ENCODE measurements around the gene SPSB2.
"Not testable (repeated sequence)": the region's sequence is repeated elsewhere in the genome, so short reads cannot be mapped to it uniquely, and the experiment has no call there.

Gene SPSB2

DNA sequence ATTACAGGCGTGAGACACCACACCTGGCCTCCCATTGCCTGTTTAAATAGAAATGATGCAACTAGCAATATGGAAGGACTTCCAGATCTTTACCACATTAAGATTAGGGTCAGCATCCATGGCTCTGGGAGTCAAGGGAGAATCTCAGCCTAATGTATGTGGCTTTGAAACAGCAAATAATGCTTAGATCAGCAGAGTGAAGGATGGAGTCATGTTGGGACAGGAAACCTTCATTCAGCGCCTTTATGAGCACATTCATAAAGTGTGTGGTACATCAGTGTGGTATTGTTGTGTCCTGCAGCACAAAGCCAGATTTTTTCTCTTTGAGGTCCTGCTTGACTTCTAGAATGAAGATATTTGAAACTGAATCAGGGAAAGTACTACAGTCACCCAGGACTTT, 15.3 kb upstream of the SPSB2 start:
- no peak for TF ChIP-seq ZNF274 (IDR thresholded peaks at IDR 0.05; ENCODE audit: low read depth, low read length)
- no peak overlapping the region for H3K4me3 ChIP-seq (ENCODE audit: low read length)

DNA sequence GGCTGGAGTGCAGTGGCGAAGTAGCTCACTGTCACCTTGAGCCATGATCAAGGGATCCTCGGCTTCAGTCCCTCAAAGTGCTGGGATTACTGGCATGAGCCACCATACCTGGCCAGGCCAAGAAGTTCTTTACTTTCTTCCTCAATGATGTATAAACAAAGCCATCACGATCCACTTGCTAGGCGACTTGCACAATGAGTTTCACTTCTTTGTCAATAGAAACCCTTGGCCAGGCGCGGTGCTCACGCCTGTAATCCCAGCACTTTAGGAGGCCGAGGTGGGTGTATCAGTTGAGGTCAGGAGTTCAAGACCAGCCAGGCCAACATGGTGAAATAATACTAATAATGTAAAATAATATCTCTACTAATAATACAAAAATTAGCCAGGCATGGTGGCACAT, 14.4 kb upstream of the SPSB2 start:
- H3K4me3 ChIP-seq (ENCODE audit: low read length): no peak overlapping the region
- no peak for TF ChIP-seq ZNF274 (IDR thresholded peaks at IDR 0.05; ENCODE audit: low read depth, low read length)

DNA sequence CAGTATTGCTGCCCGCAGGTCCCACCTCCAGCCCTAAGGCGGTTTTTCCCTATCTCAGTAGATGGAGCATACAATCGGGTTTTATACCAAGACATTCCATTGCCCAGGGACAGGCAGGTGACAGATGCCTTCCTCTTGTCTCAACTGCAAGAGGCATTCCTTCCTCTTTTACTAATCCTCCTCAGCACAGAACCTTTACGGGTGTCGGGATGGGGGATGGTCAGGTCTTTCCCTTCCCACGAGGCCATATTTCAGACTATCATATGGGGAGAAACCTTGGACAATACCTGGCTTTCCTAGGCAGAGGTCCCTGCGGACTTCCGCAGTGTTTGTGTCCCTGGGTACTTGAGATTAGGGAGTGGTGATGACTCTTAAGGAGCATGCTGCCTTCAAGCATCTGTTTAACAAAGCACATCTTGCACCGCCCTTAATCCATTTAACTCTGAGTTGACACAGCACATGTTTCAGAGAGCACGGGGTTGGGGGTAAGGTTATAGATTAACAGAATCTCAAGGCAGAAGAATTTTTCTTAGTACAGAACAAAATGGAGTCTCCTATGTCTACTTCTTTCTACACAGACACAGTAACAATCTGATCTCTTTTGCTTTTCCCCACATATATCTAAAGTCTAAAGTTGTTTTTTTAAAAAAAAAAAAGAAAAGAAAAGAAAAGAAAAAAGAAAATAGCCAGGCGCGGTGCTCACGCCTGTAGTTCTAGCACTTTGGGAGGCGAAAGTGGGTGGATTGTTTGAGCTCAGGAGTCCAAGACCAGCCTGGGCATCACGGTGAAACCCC, 13.3 kb upstream of the SPSB2 start:
- H3K4me3 ChIP-seq (ENCODE audit: low read length): not testable (repeated sequence)

DNA sequence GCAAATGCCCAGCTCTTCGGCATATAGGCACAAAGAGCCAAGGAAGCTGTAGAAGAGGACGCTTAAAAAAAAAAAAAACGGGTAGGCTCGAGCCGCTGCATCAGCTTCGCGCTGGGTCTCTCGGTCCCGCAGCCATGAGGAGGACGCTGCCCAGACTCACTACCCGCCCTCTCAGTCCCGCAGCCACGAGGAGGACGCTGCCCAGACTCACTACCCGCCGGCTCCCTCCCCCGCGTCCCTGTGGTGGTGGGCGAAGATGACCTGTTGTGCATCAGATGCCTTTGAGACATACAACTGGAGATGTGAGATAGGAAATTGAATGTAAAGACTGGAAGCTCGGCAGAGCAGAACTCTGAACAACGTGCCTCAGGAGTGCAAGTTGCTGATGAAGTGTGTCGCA, 11.4 kb upstream of the SPSB2 start:
- TF ChIP-seq ZNF274 (IDR thresholded peaks at IDR 0.05; ENCODE audit: low read depth, low read length): no peak

DNA sequence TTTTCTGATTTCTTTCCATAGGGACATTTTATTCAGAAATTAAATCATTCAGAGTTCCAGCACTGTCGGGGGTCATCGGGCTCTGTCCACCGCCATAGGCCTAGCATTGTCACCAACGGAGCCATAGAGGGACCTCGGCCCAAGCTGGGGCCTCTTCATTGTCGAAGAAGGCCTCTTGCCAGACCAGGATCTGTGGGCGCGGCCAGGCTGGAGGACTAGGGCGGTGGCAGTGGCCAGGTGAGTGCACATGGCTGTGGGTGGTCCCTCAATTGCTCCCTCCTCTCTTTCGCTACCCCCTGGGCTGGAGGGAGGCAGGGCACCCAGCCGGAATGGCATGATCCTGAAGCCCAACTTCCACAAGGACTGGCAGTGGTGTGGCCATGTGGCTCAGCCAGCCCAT, 10.6 kb upstream of the SPSB2 start:
- TF ChIP-seq ZNF274 (IDR thresholded peaks at IDR 0.05; ENCODE audit: low read depth, low read length): no peak
- H3K4me3 ChIP-seq (ENCODE audit: low read length): no peak overlapping the region

More for the DNA sequence above, 11.4 kb upstream of the SPSB2 start:
- H3K4me3 ChIP-seq (ENCODE audit: low read length): no peak overlapping the region

DNA sequence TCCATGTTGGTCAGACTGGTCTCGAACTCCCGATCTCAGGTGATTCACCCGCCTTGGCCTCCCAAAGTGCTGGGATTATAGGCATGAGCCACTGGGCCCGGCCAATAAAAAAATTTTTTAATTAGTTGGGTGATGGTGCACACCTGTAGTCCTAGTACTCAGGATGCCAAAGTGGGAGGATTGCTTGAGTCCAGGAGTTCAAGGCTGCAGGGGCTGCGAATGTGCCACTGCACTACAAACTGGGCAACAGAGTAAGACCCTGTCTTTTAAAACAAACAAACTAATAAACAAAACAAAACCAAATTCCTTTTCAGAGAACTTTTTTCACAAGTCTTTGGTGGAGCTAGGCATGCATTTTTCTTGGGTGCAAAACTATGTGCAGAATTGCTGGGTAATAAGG, 10.1 kb upstream of the SPSB2 start:
- H3K4me3 ChIP-seq (ENCODE audit: low read length): no peak overlapping the region
- TF ChIP-seq ZNF274 (IDR thresholded peaks at IDR 0.05; ENCODE audit: low read depth, low read length): no peak

DNA sequence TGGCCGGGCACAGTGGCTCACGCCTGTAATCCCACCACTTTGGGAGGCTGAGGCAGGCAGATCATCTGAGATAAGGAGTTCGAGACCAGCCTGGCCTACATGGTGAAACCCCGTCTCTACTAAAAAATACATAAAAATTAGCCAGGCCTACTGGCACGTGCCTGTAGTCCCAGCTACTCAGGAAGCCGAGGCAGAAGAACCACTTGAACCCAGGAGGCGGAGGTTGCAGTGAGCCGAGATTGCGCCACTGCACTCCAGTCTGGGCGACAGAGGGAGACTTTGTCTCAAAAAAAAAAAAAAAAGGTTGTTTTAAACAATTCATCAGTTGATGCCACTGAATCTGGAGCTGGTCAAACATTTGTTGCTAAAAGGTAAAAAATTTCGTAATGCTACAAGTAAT, 6.7 kb upstream of the SPSB2 start:
- H3K4me3 ChIP-seq (ENCODE audit: low read length): not testable (repeated sequence)

DNA sequence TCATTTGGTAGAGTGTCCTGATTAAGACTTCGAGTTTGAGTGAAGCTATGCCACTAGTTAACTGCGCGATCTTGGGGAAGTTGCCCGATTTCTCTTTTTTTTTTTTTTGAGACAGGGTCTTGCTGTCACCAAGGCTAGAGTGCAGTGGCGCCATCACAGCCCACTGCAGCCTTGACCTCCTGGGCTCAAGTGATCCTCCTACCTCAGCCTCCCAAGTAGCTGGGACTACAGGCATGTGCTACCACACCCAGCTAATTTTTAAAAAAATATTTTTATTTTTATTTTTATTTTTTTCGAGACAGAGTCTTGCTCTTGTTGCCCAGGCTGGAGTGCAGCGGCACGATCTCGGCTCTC, 889 bp upstream of the SPSB2 start:
- peak overlapping the region; percentile 69; the same call in 1 of the 2 replicates for H3K4me3 ChIP-seq (ENCODE audit: low read length)

DNA sequence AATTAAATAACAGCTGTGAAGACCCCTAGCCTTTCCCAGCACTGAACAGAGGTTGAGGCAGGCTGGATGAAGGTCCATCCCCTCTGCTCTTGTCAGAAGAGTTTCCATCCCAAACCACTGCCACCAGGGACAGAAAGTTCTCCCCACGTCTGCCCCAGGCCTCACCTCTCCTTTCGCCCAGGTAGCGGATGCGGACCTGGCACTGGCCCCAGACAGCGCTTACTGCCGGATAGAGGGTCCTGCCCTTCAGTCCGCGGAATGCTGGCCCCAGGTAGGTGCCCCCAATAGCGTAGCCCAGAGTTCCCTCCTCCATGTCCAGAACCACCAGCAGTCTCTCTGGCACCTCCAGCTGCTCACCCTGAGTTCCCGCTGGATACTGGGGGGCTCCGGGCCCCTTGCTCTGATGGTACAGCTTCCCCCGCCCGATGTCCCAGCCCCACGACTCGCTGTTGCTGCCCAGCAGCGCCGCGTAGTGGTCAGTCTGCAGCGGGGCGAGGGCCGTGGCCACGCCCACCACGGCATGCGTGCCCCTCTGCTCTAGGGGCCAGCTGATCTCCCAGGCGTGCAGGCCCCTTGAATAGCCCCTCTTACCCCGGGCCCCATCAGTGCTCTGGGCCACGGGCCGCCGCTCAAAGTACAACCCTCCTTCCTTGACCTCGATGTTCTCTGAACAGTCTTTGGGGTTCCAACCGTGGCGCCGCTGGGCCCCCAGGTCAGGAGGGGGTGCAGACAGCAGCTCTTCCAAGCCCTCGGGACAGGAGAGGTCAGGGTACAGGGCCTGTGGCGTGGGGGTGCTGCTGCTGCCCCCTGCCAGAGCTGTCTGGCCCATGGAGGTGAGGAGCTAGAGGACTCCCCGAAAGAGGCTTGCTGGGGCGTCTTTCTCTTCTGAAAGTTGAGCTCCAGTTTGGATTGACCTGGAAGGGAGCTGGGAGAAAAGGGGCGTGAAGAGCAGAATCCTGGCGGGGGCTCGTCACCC, 742 bp downstream of the SPSB2 start:
- TF ChIP-seq ZNF274 (IDR thresholded peaks at IDR 0.05; ENCODE audit: low read depth, low read length): no peak
- peak overlapping the region; percentile 64 for H3K4me3 ChIP-seq (ENCODE audit: low read length)

DNA sequence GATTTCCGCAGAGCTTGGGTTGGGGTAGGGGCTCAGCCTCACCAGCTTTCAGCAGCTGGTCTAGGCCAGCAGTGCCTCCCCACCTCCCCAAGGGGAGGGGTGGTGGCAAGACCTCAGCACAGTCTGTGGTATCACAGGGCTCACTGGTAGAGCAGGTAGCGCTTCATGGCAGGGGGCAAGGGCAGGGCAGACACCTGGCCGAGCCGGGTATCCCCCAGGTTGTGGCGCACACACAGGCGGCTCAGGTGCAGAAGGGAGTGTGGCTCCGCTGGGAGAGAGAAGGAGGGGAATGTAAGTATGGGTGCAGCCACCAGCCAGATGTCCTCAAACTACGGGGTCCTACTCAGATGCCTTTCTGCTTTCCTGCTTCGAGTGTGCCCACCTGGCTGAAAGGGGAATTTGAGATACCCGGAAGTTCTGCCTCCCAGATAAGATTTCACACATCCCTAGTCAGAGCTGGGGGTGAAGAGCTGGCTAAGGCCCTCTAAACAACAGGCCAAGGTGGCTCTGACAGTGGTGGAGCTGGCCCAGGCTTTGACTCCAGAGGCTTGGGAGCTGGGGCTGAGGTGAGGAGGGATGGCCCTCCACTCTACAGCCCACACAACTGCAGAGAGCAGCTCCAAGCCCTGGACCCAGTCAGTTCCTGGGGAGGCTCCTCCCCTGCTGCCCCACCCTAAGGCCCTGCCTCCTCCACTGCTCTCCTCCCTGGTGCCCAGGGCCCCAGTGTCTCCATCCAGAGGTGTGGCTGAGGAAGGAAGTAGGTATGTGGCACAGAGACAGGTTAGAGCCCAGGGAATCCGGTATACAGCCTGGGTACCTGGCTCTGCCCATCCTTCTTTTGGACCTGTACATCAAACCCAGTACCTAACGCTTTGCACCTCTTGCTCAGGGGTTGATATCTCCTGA, 1.8 kb downstream of the SPSB2 start:
- peak overlapping the region; percentile 64; the same call in 1 of the 2 replicates for H3K4me3 ChIP-seq (ENCODE audit: low read length)
- no peak for TF ChIP-seq ZNF274 (IDR thresholded peaks at IDR 0.05; ENCODE audit: low read depth, low read length)

DNA sequence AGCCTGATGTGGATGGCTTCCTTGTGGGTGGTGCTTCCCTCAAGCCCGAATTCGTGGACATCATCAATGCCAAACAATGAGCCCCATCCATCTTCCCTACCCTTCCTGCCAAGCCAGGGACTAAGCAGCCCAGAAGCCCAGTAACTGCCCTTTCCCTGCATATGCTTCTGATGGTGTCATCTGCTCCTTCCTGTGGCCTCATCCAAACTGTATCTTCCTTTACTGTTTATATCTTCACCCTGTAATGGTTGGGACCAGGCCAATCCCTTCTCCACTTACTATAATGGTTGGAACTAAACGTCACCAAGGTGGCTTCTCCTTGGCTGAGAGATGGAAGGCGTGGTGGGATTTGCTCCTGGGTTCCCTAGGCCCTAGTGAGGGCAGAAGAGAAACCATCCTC, 2.8 kb downstream of the SPSB2 start:
- H3K4me3 ChIP-seq (ENCODE audit: low read length): not testable (repeated sequence)

DNA sequence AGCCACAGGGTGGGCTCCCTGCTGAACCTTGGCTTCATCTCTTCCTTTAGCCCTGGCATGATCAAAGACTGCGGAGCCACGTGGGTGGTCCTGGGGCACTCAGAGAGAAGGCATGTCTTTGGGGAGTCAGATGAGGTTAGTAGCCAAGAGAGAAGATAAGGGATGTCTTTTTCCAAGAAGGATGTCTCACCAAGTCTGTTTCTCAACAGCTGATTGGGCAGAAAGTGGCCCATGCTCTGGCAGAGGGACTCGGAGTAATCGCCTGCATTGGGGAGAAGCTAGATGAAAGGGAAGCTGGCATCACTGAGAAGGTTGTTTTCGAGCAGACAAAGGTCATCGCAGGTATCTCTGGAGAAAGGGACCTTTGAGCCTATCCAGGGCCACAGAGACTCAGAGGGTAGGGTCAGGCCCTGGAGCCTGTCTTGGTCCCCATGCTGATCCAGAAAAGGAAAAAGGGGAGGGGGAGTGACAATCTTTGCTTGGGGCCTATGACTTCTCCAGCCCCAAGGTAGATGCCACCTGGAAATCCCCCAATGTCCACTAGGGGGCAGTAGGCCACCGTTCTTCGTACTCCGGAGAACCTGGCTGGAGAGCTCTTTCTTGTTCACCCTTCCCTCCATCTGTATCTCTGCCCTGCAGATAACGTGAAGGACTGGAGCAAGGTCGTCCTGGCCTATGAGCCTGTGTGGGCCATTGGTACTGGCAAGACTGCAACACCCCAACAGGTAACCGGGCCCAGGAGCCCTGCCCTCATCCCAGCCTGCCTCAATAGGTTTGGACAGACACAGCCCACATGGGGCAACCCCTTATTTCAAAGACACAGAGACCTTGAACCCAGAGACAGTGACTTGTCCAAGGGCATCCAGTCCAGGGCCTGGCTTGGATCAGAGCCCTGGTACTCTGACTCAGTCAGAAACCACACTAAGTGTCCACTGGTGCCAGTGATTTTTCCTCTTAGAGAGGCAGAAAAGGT, 3.8 kb downstream of the SPSB2 start:
- peak overlapping the region; percentile 77 for H3K4me3 ChIP-seq (ENCODE audit: low read length)
- TF ChIP-seq ZNF274 (IDR thresholded peaks at IDR 0.05; ENCODE audit: low read depth, low read length): no peak

Measured in GM08714 (cell line).